NCI-H460 (cell line): ENCODE measurements around the gene CCDC195. TPM values are rescaled to one million over a fixed set of nuclear protein-coding genes. Genes with fewer than 3 reads are reported as not detected.
"Not testable (repeated sequence)": the region's sequence is repeated elsewhere in the genome, so short reads cannot be mapped to it uniquely, and the experiment has no call there.

Experiments used
- DNase-seq: peaks from one replicate; pipeline ENCODE4 v3.0.0-alpha.2; 2016; ENCODE audit warnings: low read depth; ENCODE audit errors: extremely low read depth
- total RNA-seq: library from RNA; depleted of rRNA; stranded (reverse); fragments of >200 nt; shearing (Covaris generic); gene quantifications from 2 replicates; pipeline ENCODE4 v1.2.3, GENCODE V29; 2014

The CCDC195 gene
- total RNA-seq, 1 experiment from 2014 or later = not detected

DNA sequence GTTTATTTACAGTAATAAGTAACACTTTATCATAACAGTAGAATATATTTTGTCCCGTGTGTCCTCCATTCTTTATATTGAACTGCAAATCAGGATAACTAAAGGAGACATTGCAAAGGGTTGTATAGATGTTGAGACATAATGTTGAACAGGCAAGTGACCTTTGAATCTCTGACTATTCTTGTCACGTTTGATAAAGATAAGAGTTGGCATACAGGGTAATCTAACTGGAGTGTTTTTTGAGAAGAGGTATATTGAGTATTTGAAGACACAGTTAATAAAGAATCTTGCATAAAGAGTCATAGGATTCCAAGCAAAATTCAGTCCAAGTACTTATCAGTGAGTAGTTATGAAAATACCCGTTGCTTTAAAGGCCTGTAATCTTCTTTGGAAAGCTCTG is 21.7 kb downstream of the CCDC195 start:
- no peak for DNase-seq

DNA sequence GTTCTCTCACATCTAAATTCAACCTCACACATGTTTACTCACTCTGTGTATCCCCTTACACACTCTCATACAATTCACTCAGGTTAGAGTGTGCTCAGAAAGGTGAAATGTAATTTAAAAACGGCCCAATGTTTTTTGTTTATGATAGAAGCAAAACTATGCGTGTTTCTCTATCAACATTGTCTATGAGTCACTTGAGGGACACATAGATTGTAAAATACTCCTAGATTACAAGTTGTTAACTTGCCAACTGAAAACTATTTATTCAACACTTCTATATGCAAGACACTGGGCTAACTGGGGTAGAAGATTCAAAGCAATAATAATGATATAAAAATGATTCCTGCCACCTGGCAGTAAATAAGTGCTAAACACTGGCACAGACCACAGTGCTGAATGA is 24.6 kb downstream of the CCDC195 start:
- DNase-seq = no peak

- no peak for DNase-seq
Observed at GRCh38 chr2:224690868-224691267, 25.3 kb downstream of the CCDC195 start.

DNA sequence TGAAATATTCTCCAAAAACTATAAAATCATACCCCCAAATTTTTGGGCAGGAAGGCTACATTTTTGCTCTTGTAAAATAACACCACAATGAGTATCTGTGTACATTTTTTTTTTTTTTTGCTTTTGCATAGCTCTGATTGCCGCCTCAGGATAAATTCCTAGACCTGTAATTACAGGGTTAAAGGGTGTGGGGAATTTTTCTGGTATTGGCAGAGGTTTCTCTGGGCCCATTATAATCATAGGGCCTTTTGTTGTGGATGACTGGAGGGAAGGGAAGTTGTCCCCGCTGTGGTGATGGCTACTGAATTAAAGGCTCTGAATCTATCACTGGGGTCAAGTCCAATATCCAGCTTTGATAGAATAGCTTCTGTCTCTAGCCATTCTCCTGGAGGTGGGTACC is 26.6 kb downstream of the CCDC195 start:
- no peak for DNase-seq

- no peak for DNase-seq
Observed at GRCh38 chr2:224688997-224689396, 27.2 kb downstream of the CCDC195 start.

DNA sequence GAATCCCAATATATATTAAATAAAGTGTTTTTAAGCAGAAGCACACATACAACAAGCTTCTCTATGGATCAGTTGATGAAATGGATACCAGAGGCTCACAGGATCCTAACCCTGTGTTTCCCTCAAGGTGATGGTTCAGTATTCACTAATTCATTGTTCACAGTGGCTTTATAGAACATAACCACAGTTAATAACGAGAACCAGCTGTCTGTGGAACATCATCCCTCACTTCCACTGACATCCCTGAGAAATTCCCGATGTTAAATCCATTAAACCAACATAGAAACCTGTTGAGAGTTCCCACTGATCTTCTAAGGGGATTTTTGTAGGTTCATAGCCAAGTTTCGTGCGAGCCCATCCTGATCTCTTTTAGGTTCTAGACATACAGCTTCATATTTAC is 29.0 kb downstream of the CCDC195 start:
- no peak for DNase-seq

GRCh38 chr2:224685121-224685520 is 31.0 kb downstream of the CCDC195 start:
- no peak for DNase-seq

DNA sequence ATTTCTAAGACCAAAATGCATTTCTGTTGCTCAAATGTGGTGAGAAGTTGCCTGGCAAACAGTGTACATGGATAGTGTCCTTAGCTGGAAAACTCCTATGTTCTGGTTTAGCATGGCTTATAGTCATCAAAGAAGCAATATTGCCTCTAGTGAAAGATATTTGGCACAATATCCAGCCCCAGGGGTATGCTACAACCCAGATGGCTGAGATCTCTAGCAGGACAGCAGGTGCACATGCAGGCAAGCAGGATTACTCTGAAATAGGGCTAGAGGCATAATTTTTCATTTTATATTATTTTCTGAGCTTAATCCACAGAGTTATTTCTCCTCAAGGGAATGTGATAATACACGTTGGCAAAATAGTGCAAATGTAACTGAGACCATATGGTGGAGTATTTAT is 34.0 kb downstream of the CCDC195 start:
- DNase-seq = no peak

DNA sequence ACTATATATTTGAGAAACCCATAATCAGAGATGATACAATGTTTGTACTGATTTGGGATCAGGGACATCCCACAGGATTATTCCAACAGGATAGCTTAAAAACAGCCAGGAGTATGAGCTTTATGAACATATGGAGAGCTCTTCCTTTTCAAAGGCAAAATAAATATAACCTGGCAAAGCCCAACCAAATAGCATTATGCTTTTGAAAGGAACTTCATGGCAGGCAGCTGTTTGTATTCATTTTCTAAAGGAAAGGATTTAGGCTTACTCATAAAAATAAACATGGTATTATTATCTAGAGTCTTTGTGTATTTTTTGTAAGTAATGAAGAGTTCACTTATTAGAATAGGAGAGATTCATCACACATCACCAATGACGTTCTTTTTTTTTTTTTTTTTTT is 44.4 kb downstream of the CCDC195 start:
- DNase-seq = no peak

DNA sequence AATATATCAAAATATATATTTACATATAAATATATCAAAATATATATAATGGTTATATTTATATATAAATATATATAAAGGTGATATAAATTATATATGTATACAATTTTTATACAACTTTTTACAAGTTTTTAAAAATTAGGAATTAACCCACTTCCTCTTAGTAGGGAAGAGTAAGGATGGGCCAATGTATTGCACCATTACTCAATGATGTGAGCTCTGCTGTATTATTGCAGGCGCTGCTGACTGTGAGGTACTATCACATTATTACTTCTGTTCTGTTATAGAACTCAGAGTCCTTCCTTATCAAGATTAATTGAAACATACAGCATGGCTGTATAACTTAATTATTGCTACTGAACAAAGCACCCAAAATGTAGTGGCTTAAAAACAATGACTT is 46.0 kb downstream of the CCDC195 start:
- no peak for DNase-seq

DNA sequence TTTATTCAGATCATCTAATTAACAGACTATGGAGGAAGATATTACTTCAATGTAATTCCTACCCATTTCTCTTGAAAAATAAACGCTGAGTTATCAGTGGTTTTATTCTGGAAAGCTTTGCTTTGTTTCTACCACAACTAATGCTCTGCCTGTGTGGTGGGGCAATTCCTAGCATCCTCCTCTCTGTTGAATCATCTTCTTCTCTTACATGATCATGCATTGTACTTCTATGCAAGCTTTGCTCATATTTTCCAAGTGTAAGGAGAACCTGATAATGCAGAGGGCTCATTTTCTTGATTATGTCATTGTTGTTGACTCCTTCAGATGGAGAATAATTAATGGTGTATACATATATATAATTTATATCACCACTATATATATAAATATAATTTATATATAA is 46.7 kb downstream of the CCDC195 start:
- no peak for DNase-seq

DNA sequence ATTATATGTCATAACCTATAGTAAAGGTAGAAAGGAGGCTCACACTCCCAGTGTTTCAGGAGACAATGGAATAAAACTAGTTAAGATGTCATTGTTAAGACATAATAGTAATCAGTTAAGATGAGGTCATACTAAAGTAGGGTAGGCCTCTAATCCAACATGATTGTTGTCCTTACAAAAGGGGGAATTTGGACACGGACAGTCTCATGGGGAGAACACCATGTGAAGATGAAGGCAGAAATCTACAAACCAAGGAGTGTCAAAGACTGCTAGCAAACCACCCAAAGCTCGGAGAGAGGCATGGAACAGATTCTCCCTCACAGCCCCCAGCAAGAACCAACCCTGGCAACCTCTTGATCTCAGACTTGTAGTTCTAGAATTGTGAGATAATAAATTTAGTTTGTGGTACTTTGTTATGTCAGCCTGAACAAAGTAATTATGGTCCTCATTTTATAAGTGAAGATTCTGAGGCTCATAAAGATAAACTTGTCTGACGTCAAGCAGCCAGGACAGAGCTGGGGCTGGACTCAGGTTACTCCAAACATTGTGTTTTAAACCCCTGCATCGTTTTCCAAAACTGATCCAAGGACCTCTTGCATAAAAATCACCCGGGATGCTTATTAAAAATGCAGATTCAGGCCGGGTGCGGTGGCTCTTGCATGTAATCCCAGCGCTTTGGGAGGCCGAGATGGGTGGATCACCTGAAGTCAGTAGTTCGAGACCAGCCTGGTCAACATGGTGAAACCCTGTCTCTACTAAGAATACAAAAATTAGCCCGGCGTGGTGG is 47.8 kb downstream of the CCDC195 start:
- DNase-seq = no peak

- DNase-seq = no peak
Observed at GRCh38 chr2:224666951-224667553, 49.1 kb downstream of the CCDC195 start.

- not testable (repeated sequence) for DNase-seq
Observed at GRCh38 chr2:224663322-224663721, 52.8 kb downstream of the CCDC195 start.

GRCh38 chr2:224661708-224662107 is 54.5 kb downstream of the CCDC195 start:
- DNase-seq = not testable (repeated sequence)

DNA sequence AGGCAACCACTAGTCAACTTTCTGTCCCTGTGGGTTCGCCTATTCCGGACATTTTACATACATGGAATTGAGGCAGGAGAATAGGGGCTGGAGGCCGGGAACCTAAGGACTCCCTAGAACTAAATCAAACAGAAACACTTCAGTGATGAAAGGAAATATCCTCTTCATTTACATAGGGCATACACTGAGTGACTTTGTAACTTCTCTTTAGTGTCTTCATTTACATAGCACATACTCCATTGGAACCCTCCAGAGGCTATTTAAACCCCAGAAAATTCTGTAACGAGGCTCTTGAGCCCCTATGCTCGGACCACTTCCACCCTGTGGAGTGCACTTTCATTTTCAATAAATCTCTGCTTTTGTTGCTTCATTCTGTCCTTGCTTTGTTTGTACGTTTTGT is 56.5 kb downstream of the CCDC195 start:
- no peak for DNase-seq

GRCh38 chr2:224658780-224659405 is 57.3 kb downstream of the CCDC195 start:
- no peak for DNase-seq

DNA sequence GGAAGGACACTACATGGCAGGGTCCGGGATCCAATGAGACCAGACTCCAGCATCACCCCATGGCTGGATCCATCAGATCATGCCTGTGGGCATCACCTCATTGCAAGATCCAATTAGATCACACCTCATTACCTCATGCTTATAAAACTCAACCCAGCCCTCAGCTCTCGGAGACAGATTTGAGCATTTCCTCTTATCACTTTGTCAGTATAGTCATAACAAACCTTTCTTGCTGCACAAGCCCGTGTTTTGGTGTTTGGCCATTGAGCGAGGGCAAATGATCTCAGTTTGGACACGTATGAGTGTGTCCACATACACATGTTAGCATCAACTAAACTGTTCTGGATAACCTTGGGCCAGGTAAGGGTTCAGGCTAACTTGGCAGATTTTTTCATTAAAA is 58.8 kb downstream of the CCDC195 start:
- no peak for DNase-seq

GRCh38 chr2:224655006-224655537 is 61.1 kb downstream of the CCDC195 start:
- DNase-seq = no peak
